Panc1 (cell line): ENCODE data around the gene C2orf80. TPM values are rescaled to one million over a fixed set of nuclear protein-coding genes. Genes with fewer than 3 reads are reported as not detected.

Experiments
- ATAC-seq: fragments of 200-7000 bp; cut with Tn5 transposase; 2 replicates; pipeline ENCODE4 v1.9.1; 2020; ENCODE audit warnings: mild to moderate bottlenecking, moderate library complexity
- BruUV-seq: library from RNA; stranded (reverse); fragments of 400-500 nt; replicated peaks from 2 replicates; lab custom pipeline; 2021; lab: Mats Ljungman, UMichigan
- CTCF ChIA-PET: fragments of 300-600 bp; sonication (Branson Sonifier 250); formaldehyde crosslinking; loops from one replicate; lab custom pipeline; 2022; ENCODE audit warnings: antibody characterized with exemption; lab: Charles Lee
- POLR2A ChIA-PET: fragments of 300-600 bp; sonication (Branson Sonifier 250); formaldehyde crosslinking; loops from one replicate; lab custom pipeline; 2022; ENCODE audit warnings: antibody characterized with exemption; lab: Charles Lee
- DNase-seq: peaks from one replicate; pipeline ENCODE4 v3.0.0-alpha.2; 2010; ENCODE audit warnings: low read depth, low spot score
- H3K27ac ChIP-seq: 2 replicates; pipeline ENCODE4 v1.5.1; 2011; ENCODE audit warnings: mild to moderate bottlenecking, low read length, inconsistent platforms
- H3K27me3 ChIP-seq: fragments of 200-500 bp; sonication (Bioruptor generic); 2 replicates; pipeline ENCODE4 v1.6.0; 2014; ENCODE audit warnings: low read length, inconsistent platforms; ENCODE audit not compliant: control insufficient read depth, insufficient read depth
- H3K36me3 ChIP-seq: fragments of 200-500 bp; sonication (Bioruptor generic); 2 replicates; pipeline ENCODE4 v1.5.1; 2014; ENCODE audit warnings: inconsistent platforms, mild to moderate bottlenecking, low read length, moderate library complexity; ENCODE audit not compliant: control insufficient read depth, insufficient read depth
- H3K4me1 ChIP-seq: 2 replicates; pipeline ENCODE4 v1.5.1; 2011; ENCODE audit warnings: inconsistent platforms, mild to moderate bottlenecking, low read length, moderate library complexity; ENCODE audit not compliant: control insufficient read depth, insufficient read depth
- H3K4me3 ChIP-seq, 2 experiments: 2 replicates each; pipeline ENCODE4 v1.5.1; 2011 to 2012; ENCODE audit warnings: low read depth in 2 of 2, low read length in 2 of 2, mild to moderate bottlenecking in 2 of 2, inconsistent platforms in 1 of 2, moderate library complexity in 1 of 2
- H3K9me3 ChIP-seq: fragments of 200-500 bp; sonication (Bioruptor generic); 2 replicates; pipeline ENCODE4 v1.5.1; 2014; ENCODE audit warnings: low read depth, mild to moderate bottlenecking, inconsistent platforms, low read length, moderate library complexity; ENCODE audit not compliant: control insufficient read depth, insufficient read depth
- CTCF ChIP-seq: fragments of 450-650 bp; IDR thresholded peaks from 2 replicates; pipeline ENCODE4 v1.5.1; 2017; ENCODE audit warnings: mild to moderate bottlenecking
- POLR2AphosphoS5 ChIP-seq: IDR thresholded peaks from 2 replicates; pipeline ENCODE4 v1.6.1; 2012; ENCODE audit warnings: mild to moderate bottlenecking, low read depth, low read length, moderate library complexity
- REST ChIP-seq, 2 experiments: IDR thresholded peaks; 2 replicates each; pipeline ENCODE4 v1.6.1; 2011 to 2012; ENCODE audit warnings: low read depth in 2 of 2, control low read depth in 1 of 2, low read length in 1 of 2, mild to moderate bottlenecking in 1 of 2, moderate library complexity in 1 of 2; ENCODE audit not compliant: insufficient read depth in 1 of 2
- SIN3A ChIP-seq: IDR thresholded peaks from 2 replicates; pipeline ENCODE4 v1.6.1; 2012; ENCODE audit warnings: low read depth, mild to moderate bottlenecking, low read length, moderate library complexity, borderline replicate concordance; ENCODE audit not compliant: insufficient read depth
- TCF7L2 ChIP-seq: IDR thresholded peaks from 2 replicates; pipeline ENCODE4 v1.6.1; 2011; ENCODE audit warnings: mild to moderate bottlenecking, low read depth, low read length, inconsistent platforms
- in situ Hi-C: cut with HindIII; loops from 2 replicates; pipeline ENCODE4 v1.10.0; 2016; ENCODE audit warnings: low sequenced_read_pairs, low pct_unique_long_range_greater_than_20kb
- intact Hi-C: fragments of 100-400 bp; cut with micrococcal nuclease; formaldehyde crosslinking; loops from one replicate; pipeline ENCODE4 v1.10.0; 2022; ENCODE audit not compliant: unreplicated experiment
- total RNA-seq: library from RNA; stranded (reverse); gene quantifications from one replicate; pipeline ENCODE4 v1.2.1, GENCODE V29; 2021; ENCODE audit not compliant: unreplicated experiment

The C2orf80 gene
- total RNA-seq, 1 experiment from 2014 or later, result not detected

GRCh38 chr2:208130712-208131110 lies 59.1 kb downstream of the C2orf80 start:
- H3K4me3 ChIP-seq, result no peak overlapping the region
- H3K4me1 ChIP-seq, result no peaks in the 10 kb centered on the region
- TF ChIP-seq REST (IDR thresholded peaks at IDR 0.05; ENCODE audit: insufficient read depth in 1 of 2, low read depth in 2 of 2, low read length in 1 of 2), result no peak
- TF ChIP-seq CTCF, result no peak
- no peak for TF ChIP-seq SIN3A
- no peak for TF ChIP-seq POLR2AphosphoS5
- TF ChIP-seq TCF7L2, result no peak
- BruUV-seq, result no TSS peak
- no peaks in the 10 kb centered on the region for H3K9me3 ChIP-seq
- DNase-seq, result no peak
- no peak overlapping the region for H3K27ac ChIP-seq
- in situ Hi-C loops (no loop called here), intact Hi-C loops (no loop called here)
- ChIA-PET POLR2A (no interaction called here), CTCF (no interaction called here)
- no peaks in the 10 kb centered on the region for H3K27me3 ChIP-seq
- no peak for ATAC-seq
- H3K36me3 ChIP-seq, result no peaks in the 10 kb centered on the region

GRCh38 chr2:208129744-208130711 lies 59.8 kb downstream of the C2orf80 start, which contains the start of gene CRYGC:
CRYGC (minus strand) TSS chr2:208129828; CDS start chr2:208129792, 36 bp downstream.
- POLR2A ChIA-PET, result no interaction called here
- no peak within 1 kb of the TSS for H3K27ac ChIP-seq
- intact Hi-C loops, result no loop called here
- no TSS peak for BruUV-seq
- no peaks in the 10 kb centered on the region for H3K27me3 ChIP-seq
- no peaks in the 10 kb centered on the region for H3K4me1 ChIP-seq
- CTCF ChIA-PET, result no interaction called here
- H3K4me3 ChIP-seq, result no peak within 1 kb of the TSS
- ATAC-seq, result peak; percentile 34; the same call in 1 of the 2 replicates
- in situ Hi-C loops, result no loop called here
- TF ChIP-seq CTCF (no peak), SIN3A (no peak), TCF7L2 (no peak), POLR2AphosphoS5 (no peak), REST (IDR thresholded peaks at IDR 0.05; ENCODE audit: insufficient read depth in 1 of 2, low read depth in 2 of 2, low read length in 1 of 2) (no peak)
- H3K9me3 ChIP-seq, result no peaks in the 10 kb centered on the region
- no peak for DNase-seq
- H3K36me3 ChIP-seq, result no peaks in the 10 kb centered on the region
